ENCODE measurements around the gene CFAP52. TPM values are rescaled to one million over a fixed set of nuclear protein-coding genes. Genes with fewer than 3 reads are reported as not detected.
"Not testable (repeated sequence)": the region's sequence is repeated elsewhere in the genome, so short reads cannot be mapped to it uniquely, and the experiment has no call there.

The CFAP52 gene
- polyA plus RNA-seq, 3 donors, result 0.22 TPM; not detected in 2

DNA sequence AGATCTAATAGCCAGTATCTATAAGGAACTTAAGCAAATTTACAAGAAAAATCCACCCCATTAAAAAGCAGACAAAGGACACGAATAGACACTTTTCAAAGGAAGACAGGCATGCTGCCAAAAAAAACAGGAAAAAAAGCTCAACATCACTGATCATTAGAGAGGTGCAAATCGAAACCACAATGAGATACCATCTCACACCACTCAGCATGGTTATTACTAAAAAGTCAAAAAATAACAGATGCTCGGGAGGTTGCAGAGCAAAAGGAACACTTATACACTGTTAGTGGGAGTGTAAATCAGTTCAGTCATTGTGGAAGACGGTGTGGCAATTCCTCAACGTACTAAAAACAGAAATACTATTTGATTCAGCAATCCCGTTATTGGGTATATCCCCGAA, 10.4 kb upstream of the CFAP52 start:
- H3K27ac ChIP-seq (ENCODE audit: low read depth, low read length), result no peak overlapping the region
- WGBS, 3 donors, result 44 to 77% (median 50%) methylated on average over 7 of the region's 7 CpGs

DNA sequence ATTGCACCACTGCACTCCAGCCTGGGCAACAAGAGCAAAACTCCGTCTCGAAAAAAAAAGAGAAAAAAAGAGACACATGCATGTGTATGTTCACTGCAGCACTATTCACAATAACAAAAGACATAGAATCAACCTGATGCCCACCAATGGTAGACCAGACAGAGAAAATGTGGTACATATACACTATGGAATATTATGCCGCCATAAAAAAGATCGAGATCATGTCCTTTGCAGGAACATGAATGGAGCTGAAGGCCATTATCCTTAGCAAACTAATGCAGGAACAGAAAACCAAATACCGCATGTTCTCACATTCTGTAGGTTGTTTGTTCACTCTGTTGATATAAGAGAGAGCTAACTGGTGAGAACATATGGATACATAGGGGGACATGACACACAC, 9.7 kb upstream of the CFAP52 start:
- 91 to 96% (median 95%) methylated on average over 5 of the region's 5 CpGs for WGBS, 3 donors
- not testable (repeated sequence) for H3K27ac ChIP-seq (ENCODE audit: low read depth, low read length)

DNA sequence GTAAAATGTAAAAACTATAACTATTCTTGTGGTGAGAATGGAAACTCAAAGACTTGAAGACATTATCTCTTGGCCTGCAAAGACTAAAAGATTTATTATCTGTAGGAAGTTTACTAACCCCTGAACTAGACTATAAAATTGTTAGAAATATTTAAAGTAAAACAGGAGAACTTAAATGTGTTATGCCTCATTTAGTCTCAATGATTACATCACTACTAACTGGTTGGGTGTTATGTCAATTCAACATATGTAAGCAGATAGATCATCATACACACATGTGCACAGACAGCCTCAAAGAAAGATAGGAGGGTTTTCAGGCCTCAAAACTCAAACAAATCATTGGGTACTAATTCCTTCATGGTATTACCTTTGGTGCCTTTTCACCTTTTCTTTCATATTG, 8.4 kb upstream of the CFAP52 start:
- H3K27ac ChIP-seq (ENCODE audit: low read depth, low read length), result no peak overlapping the region

DNA sequence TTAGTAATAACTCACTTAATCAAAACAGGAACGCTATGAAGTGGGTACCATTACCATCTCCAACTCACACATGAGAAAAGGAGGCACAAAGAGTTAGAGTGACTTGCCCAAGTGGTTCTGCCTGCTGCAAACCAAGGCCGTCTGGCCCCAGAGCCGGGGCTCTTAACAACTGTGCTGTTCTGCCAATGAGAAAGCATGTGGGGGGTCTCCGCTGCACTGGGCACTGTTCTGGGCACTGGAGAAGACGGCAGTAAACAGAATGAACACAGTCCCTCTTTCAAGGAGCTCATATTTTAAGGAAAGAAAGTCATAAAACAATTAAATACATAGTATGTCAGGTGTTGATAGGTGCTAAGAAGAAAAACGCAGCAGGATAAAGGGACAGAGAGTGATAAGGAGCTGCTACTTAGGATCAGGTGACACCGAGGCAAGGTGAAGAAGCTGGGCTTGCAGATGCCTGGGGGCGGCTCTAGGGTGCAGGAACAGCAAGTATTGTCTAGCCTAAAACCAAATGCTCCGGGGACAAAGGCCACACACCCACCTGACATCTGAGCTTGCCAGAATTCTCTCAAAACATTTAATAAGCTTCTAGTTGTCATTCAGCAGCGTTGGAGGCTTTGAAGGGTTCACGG, 7.4 kb upstream of the CFAP52 start:
- H3K27ac ChIP-seq (ENCODE audit: low read depth, low read length), result no peak overlapping the region
- 84 to 94% (median 94%) methylated on average over 11 of the region's 11 CpGs for WGBS, 3 donors

DNA sequence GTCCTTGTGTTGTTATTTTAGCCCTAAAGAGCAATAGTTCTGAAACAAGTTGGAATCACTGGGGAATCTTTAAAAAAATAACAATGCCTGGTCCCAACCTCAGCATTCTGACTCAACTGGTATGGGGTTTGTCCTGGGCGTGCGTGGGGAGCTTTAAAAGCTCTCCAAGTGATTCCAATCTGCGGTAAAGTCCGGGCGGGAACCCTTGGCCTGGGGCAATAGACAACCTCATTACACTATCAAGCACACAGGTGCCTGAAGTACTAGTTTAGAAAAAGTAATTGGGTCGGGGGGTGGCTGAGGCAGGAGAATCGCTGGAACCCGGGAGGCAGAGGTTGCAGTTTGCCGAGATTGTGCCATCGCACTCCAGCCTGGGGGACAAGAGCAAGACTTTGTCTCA, 5.2 kb upstream of the CFAP52 start:
- WGBS, 3 donors, result 87 to 98% (median 95%) methylated on average over 9 to 10 of the region's 10 CpGs

DNA sequence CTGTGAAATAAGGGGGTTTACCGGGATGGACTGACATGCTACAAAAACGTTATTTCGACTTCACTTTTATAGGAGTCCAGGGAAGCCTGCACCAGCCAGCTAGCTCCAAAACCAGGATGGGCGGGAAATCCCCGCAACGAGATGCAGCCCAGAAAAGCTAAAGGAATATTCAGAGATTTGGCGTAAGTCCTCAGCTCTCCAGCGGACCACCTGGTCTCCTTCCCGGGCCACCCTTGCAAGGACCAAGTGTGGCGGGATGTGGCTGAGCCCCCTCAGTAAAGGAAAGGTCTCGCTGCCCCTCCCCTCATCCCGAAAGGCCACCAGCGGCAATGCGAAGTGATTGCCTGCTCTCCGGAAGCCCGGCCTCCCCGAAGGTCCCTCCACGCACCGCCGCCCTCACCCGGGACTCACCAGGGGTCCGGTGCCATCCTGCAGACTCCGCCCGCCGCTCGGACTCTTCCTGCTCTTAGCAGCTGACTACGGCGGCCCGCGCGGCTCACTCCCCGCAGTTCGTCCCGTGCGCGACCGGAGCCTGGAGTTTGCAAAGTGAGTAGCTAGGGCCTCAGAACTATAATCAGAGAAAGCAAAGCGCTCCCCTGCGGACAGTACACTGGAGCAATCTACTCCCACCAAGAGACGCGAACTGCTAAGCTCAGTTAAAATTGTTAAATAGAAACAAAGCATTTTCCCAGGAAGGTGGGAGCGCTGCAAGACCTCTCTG, 901 bp upstream of the CFAP52 start, which contains the start of gene STX8:
STX8 (minus strand) TSS at position 440 of the 721 bp plus-strand sequence; CDS start at position 428, 12 bp downstream.
- WGBS, 3 donors, result 1% methylated on average over 42 of the region's 42 CpGs
- no peak within 1 kb of the TSS for H3K27ac ChIP-seq (ENCODE audit: low read depth, low read length)

More for the DNA sequence above, 5.2 kb upstream of the CFAP52 start:
- no peak overlapping the region for H3K27ac ChIP-seq (ENCODE audit: low read depth, low read length)

DNA sequence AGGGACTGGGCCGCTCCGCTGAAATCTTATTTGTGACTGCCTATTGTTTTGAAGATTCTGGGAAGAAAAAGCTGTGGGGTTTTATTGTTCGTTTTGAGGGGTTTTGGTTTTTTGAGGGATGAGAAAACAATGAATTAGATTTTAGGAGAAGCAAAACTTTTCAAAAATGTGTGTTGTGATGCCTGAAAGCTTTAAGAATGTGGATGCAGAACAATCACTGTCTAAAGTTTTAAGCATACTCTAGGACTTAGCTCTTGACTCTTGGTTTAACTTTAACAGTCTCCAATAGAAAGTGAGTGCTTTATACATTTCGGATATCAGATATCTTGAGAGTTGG, 899 bp downstream of the CFAP52 start:
- H3K27ac ChIP-seq (ENCODE audit: low read depth, low read length), result no peak overlapping the region
- 7 to 11% (median 8%) methylated on average over 4 of the region's 4 CpGs for WGBS, 3 donors

DNA sequence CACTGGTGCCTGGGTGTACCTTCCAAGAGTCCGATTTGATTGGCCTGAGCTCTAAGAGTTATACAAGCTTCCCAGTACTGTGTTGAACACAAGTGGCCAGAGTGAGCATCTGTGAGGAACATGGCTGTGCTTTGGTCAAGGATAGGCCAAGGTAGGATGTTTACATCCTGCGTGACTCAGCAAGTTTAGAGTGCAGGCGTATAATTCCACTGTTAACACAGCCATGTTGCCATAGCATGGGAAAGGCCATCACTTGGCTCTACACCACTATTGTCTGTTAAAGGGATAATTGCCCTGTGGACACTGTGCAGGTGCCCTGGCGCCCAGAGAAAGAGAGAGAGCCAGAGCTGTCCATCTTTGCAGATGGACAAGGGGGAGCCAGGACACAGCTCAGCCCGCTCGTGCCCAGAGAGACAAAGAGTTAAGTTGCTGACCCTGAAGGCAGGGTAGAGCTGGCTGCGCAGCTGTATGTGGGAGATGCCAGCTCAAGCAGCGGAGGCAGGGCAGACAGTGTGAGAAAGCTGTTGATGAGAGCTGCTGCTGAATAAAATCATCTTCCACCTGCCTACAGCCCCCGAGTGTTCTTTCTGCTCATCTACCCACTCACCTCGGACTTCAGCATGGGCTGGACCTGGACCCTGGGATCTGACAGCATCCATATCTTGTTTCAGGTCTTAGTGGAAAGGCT, 11.7 kb downstream of the CFAP52 start:
- WGBS, 3 donors, result 88 to 90% (median 90%) methylated on average over 10 of the region's 10 CpGs
- H3K27ac ChIP-seq (ENCODE audit: low read depth, low read length), result no peak overlapping the region

DNA sequence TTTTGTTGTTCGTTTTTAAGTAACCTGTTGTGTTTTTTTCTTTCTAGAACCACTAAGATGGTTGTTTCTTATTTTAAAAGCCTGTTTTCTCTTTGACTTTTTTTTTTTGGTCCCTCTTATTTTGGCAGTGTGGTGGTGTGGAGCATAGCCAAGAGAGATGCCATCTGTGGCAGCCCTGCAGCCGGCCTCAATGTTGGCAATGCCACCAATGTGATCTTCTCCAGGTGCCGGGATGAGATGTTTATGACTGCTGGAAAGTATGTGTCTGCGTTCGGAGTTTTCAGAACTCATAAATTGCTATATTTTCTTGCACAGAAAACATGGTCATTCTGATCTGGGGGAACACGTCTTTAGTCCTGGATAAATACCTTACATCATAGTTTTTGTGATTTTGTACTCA, 17.6 kb downstream of the CFAP52 start:
- H3K27ac ChIP-seq (ENCODE audit: low read depth, low read length), result no peak overlapping the region
- WGBS, 3 donors, result 67 to 79% (median 77%) methylated on average over 6 of the region's 6 CpGs

DNA sequence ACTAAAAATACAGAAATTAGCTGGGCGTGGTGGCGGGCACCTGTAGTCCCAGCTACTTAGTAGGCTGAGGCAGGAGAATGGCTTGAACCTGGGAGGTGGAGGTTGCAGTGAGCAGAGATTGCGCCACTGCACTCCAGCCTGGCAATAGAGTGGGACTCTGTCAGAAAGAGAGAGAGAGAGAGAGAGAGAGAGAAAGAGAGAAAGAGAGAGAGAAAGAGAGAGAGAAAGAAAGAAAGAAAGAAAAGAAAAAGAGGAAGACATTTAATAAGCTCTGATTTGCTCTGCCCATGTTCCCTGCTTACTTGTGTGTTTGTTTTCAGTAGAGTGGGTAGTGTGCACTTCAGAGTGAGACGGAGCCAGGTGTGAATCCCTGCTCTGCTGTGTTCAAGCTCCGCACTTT, 21.2 kb downstream of the CFAP52 start:
- not testable (repeated sequence) for H3K27ac ChIP-seq (ENCODE audit: low read depth, low read length)
- 89 to 95% (median 94%) methylated on average over 5 of the region's 5 CpGs for WGBS, 3 donors

DNA sequence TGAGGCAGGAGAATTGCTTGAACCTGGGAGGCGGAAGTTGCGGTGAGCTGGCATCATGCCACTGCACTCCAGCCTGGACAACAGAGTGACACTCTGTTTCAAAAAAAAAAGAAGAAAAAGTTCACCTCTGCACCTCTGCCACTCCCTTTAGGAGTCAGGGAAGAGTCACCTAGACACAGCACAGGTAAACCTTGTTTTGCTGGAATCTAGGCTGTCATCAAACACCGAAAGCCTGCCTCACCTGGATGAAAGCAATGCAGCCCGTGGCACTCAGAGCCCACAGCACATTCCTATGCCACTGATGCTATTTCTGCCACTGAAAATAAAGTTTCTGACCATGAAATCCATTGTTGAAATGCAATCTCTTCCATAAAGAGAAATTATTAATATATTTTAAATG, 22.2 kb downstream of the CFAP52 start:
- no peak overlapping the region for H3K27ac ChIP-seq (ENCODE audit: low read depth, low read length)
- WGBS, 3 donors, result 81 to 94% (median 89%) methylated on average over 4 of the region's 4 CpGs

DNA sequence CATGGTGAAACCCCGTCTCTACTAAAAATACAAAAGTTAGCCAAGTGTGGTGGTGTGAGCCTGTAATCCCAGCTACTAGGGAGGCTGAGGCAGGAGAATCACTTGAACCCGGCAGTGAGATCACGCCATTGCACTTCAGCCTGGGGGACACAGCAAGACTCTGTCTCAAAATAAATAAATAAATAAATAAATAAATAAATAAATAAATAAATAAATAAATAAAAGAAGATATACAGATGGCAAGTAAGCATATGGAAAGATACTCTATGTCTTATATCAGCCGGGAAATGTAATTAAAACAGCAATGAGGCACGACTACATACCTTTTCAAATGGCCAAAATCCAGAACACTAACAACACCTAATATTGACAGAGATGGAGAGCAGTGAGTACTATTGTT, 28.1 kb downstream of the CFAP52 start:
- not testable (repeated sequence) for H3K27ac ChIP-seq (ENCODE audit: low read depth, low read length)
- 89 to 92% (median 89%) methylated on average over 5 of the region's 5 CpGs for WGBS, 3 donors

DNA sequence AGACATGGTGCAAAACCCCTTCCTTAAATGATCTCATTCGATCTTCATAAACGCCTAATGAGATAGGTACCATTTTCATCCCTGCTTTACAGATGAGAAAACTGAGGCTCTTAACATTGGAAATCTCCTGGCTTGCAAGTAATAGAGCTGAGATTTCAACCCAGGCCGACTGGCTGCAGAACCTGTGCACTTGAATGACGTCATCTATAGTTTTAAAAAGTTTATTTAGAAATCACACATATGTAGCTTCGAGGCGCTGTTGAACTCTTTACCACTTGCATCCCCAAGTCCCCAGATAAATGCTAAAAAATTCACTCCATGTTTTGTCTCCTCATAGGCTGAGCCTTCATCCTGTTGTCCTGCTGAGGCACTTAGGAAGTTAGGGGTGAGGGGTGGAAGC, 30.0 kb downstream of the CFAP52 start:
- 87 to 91% (median 90%) methylated on average over 6 of the region's 6 CpGs for WGBS, 3 donors
- no peak overlapping the region for H3K27ac ChIP-seq (ENCODE audit: low read depth, low read length)

DNA sequence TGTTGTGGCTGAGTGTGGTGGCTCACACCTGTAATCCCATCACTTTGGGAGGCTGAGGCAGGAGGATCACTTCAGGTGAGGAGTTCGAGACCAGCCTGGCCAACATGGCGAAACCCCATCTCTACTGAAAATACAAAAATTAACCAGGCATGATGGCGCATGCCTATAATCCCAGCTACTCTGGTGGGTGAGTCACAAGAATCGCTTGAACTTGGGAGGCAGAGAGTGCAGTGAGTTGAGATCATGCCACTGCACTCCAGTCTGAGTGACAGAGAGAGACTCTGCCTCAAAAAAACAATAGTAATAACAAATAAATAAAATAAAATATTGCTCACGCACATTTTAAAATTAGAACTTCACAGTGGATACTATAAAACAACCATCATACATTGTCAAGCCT, 30.6 kb downstream of the CFAP52 start:
- WGBS, 3 donors, result 72 to 84% (median 76%) methylated on average over 5 of the region's 5 CpGs

DNA sequence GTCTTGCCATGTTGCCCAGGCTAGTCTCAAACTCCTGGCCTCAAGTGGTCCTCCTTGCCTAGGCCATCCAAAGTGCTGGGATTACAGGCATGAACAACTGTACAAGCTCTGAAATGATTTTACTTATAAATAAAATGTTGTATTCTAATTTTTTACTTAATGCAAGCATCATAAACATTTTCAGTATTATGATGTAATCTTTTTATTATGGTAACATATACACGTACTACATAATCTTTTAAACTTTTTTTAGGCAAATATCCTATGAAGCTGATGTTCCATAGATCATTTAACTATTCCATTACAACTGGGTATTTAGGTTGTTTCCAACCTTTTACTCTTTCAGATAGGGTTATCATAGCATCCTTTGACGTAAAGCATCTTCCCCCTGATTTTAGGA, 35.1 kb downstream of the CFAP52 start:
- H3K27ac ChIP-seq (ENCODE audit: low read depth, low read length), result no peak overlapping the region
- 70 to 75% (median 74%) methylated on average over 2 of the region's 2 CpGs for WGBS, 3 donors

More for the DNA sequence above, 30.6 kb downstream of the CFAP52 start:
- not testable (repeated sequence) for H3K27ac ChIP-seq (ENCODE audit: low read depth, low read length)

DNA sequence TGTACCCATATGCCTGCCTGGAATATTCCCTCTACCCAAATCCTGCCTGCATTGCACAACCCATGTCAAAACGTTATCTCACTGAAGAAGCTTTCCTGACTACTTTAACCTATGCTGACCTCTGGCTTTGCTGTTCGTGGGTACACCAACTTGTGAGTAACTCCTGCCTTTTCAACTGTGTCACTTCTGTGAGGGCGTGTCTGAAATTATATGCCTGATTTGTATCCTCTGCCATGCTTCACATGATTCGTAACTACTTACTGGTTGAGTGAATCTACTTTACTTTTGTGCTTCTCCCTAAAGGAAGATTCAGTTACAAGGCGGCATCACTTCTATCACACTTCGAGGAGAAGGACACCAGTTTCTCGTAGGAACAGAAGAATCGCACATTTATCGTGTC, 35.6 kb downstream of the CFAP52 start:
- WGBS, 3 donors, result 65 to 75% (median 71%) methylated on average over 9 of the region's 9 CpGs
- H3K27ac ChIP-seq (ENCODE audit: low read depth, low read length), result no peak overlapping the region

DNA sequence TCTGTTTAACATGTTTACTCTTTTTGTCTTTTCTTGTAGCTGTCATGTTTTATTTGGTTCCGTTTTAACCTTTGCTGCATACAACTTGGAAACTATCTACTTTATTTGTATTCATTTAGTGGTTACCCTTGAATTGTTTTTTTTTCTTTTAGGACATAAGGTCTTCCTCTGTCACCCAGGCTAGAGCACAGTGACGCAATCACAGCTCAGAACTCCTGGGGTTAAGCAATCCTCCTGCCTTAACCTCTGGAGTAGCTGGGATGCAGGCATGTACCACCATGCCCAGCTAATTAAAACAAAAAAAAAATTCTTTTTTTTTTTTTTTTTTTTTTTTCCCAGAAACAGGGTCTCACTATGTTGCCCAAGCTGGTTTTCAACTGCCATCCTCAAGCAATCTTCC, 39.0 kb downstream of the CFAP52 start:
- no peak overlapping the region for H3K27ac ChIP-seq (ENCODE audit: low read depth, low read length)
- 40 to 47% (median 42%) methylated on average over 2 of the region's 2 CpGs for WGBS, 3 donors

DNA sequence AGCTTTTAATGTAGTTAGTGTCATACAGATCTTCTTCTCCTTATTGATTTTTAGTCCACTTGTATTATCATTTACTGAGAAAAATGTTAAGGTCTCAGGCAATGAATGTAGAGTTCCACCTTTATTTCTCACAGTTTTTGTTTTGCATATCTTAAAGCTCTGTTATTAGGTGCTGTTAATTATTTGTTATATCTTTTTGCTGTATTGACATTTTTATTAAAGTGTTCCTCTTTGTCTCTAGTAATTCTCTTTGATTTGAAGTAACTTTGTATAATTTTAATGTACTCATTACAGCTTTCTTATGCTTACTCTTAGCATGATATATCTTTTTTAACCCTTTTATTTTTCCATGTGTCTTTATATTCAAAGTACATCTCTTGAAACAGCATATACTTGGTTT, 46.5 kb downstream of the CFAP52 start:
- no peak overlapping the region for H3K27ac ChIP-seq (ENCODE audit: low read depth, low read length)

DNA sequence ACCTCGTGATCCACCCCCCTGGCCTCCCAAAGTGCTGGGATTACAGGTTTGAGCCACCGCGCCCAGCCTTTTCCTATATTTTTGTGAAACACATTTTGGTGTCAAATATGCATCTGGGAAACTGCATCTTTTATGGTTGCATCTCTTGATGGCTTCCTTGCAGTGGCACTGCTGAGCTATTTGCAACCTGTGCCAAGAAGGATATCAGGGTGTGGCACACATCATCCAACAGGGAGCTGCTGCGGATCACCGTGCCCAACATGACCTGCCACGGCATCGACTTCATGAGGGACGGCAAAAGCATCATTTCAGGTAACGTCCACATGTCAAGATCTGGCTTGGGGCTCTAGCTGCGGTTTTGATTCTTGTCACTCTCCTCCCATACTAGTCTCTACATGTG, 52.1 kb downstream of the CFAP52 start:
- no peak overlapping the region for H3K27ac ChIP-seq (ENCODE audit: low read depth, low read length)
- WGBS, 3 donors, result 74 to 88% (median 87%) methylated on average over 10 of the region's 10 CpGs

DNA sequence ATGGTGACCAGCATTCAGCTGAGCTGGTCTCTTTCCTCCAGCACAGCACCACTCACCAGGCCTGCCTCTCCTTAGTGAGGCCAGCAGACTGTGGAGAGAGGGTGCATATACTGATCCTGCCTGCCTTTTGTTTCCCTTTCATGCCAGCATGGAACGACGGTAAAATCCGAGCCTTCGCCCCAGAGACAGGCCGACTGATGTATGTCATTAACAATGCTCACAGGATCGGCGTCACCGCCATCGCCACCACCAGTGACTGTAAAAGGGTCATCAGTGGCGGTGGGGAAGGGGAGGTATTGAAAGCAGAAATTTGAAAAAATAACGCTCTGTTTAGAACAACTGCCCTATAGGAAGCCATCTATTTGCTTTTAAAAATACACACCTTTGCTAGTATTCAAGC, 56.3 kb downstream of the CFAP52 start:
- H3K27ac ChIP-seq (ENCODE audit: low read depth, low read length), result no peak overlapping the region
- 92 to 95% (median 94%) methylated on average over 11 of the region's 11 CpGs for WGBS, 3 donors
